ENCODE measurements around the gene AP1M1.

AP1M1 gene

GRCh38 chr19:16232568-16232967, 34.9 kb downstream of the AP1M1 start:
- Histone ChIP-seq H3K9me3 (ENCODE audit: control insufficient read depth, insufficient read depth, low read depth, low read length) (no peaks in the 10 kb centered on the region), H3K4me3 (ENCODE audit: low read depth, low read length) (no peak overlapping the region), H3K36me3 (ENCODE audit: control insufficient read depth in 2 of 2, insufficient read depth in 1 of 2, low read length in 2 of 2) (peaks cover 0 to 76% of the 10 kb centered on the region in 2 experiments; a peak in 2 of 3 replicates), H3K4me1 (ENCODE audit: control insufficient read depth, insufficient read depth, low read length) (no peaks in the 10 kb centered on the region), H3K27ac (ENCODE audit: extremely low read depth, low read depth, low read length) (no peak overlapping the region)
- no peak for TF ChIP-seq ZNF677 (tag by site-specific recombination; IDR thresholded peaks at IDR 0.05)
- TF ChIP-seq ZNF792 (tag by site-specific recombination; IDR thresholded peaks at IDR 0.05) = no peak
- TF ChIP-seq REST (tag by site-specific recombination; IDR thresholded peaks at IDR 0.05) = no peak
- TF ChIP-seq SCRT1 (tag by site-specific recombination; IDR thresholded peaks at IDR 0.05; ENCODE audit: borderline replicate concordance) = peak; percentile 88
- TF ChIP-seq SCRT2 (tag by site-specific recombination; IDR thresholded peaks at IDR 0.05) = peak; percentile 97
- TF ChIP-seq ZNF366 (tag by site-specific recombination; conservative IDR thresholded peaks at IDR 0.05) = no peak
- no peak for TF ChIP-seq ZNF670 (tag by site-specific recombination; IDR thresholded peaks at IDR 0.05; ENCODE audit: low read depth)
- ChIA-PET POLR2A (no interaction called here), CTCF (interaction anchor here (1.0 kb wide), 1 partner anchor 191 kb away, joined by 3 read pairs; no protein-coding TSS in a partner anchor)

GRCh38 chr19:16233081-16233776, 35.5 kb downstream of the AP1M1 start:
- POLR2A ChIA-PET = no interaction called here
- Histone ChIP-seq H3K36me3 (ENCODE audit: control insufficient read depth in 2 of 2, insufficient read depth in 1 of 2, low read length in 2 of 2) (peaks cover 0 to 69% of the 10 kb centered on the region in 2 experiments; a peak in 2 of 3 replicates), H3K9me3 (ENCODE audit: control insufficient read depth, insufficient read depth, low read depth, low read length) (no peaks in the 10 kb centered on the region)

More at GRCh38 chr19:16233081-16233776, 35.5 kb downstream of the AP1M1 start:
- CTCF ChIA-PET = no interaction called here
- no peak overlapping the region for H3K27ac ChIP-seq (ENCODE audit: extremely low read depth, low read depth, low read length)
- no peaks in the 10 kb centered on the region for H3K4me1 ChIP-seq (ENCODE audit: control insufficient read depth, insufficient read depth, low read length)
- TF ChIP-seq ZXDB (tag by site-specific recombination; IDR thresholded peaks at IDR 0.05) (no peak), YY2 (tag by site-specific recombination; IDR thresholded peaks at IDR 0.05) (no peak), ZNF324 (tag by site-specific recombination; IDR thresholded peaks at IDR 0.05) (no peak), ZNF366 (tag by site-specific recombination; conservative IDR thresholded peaks at IDR 0.05) (no peak), ZNF660 (tag by site-specific recombination; IDR thresholded peaks at IDR 0.05) (no peak), ZBTB26 (tag by site-specific recombination; optimal IDR thresholded peaks at IDR 0.05) (no peak), ZNF133 (tag by site-specific recombination; IDR thresholded peaks at IDR 0.05) (no peak), ZNF521 (tag by site-specific recombination; IDR thresholded peaks at IDR 0.05) (no peak), ZNF221 (tag by site-specific recombination; IDR thresholded peaks at IDR 0.05; ENCODE audit: borderline replicate concordance) (no peak), PATZ1 (tag by site-specific recombination; IDR thresholded peaks at IDR 0.05) (no peak), ZNF266 (tag by site-specific recombination; IDR thresholded peaks at IDR 0.05; ENCODE audit: low read depth) (no peak), ZNF169 (tag by site-specific recombination; IDR thresholded peaks at IDR 0.05) (no peak), ZNF580 (tag by site-specific recombination; IDR thresholded peaks at IDR 0.05) (no peak), ZNF510 (tag by site-specific recombination; IDR thresholded peaks at IDR 0.05; ENCODE audit: insufficient replicate concordance) (no peak), ZFP69B (tag by site-specific recombination; IDR thresholded peaks at IDR 0.05) (no peak)
- H3K4me3 ChIP-seq (ENCODE audit: low read depth, low read length) = no peak overlapping the region

Measured in HEK293 (cell line).